Amygdala (tissue), 56 donors: Measurements from ENCODE around the gene PKD1L1.
"Not testable (repeated sequence)": the region's sequence is repeated elsewhere in the genome, so short reads cannot be mapped to it uniquely, and the experiment has no call there.

Experiments used
- DNase-seq, 56 donors: peaks; one replicate each; lab custom pipeline; 2025; lab: John Stamatoyannopoulos, UW

The PKD1L1 gene

DNA sequence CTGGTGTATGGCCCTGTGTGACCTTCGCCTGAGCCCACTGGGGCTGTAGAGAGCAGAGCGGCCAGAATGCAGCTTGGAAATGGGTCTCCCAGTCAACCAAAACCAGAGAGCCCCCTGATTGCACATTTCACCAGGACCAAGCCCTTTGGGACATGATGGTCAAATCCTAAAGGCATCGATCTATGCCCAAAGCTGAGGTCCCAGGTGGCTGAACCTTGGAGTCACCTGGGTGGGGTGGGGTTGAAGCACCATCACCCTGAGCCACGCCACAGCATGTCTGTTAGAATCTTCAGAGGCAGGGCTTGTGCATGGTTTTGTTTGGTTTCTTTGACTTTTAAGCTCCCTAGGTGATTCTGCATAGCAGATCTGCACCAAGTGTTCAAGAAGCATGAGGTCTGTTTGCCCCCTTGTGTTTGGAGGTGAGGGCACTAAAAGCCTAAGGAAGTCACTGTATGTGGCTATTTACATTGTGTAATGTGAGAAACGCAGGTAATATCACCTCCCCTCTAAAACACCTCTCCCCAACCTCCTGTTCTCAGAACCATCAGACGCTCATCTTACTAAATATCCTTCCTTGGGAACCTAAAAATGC is 9.6 kb downstream of the PKD1L1 start:
- DNase-seq: no peak

DNA sequence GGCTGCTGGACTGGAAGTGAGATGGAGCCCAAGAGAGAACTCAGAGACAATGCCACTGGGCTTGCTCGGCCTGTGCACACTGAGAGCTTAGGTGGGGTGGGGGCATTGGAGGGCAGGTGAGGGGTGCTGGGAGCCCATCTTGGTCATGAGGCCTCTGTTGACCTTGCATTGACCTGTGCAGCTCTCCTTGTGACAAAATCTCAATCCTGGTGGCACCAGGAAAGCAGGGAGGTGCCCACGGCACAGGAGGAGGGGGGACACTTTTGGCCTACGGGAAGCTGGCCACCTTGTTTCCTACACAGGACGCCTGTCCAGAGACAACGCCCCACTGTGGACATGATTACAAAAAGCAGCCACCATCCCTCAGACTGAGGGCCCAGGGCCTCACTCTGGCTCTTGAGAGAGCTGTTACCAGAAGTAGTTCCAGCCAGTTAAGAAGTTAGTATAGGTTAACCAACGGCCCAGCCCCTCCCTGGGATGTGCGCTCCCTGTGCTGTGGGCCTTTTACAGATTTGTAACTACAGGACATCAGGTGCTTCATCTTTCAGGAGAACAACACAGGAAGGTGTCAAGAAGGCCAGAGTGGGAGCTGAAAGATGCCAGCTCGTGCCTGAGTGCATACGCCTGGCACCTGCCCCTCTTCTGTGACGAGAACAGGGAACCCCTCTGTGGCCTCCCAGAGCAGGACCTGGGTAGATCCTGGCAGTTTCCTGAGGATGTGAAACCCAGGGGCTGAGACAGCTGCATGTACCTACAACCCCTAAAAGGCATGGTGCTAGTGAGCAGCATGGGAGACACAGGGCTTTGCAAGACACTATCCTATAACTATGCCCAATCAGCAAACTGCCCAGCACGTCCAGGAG is 10.3 kb downstream of the PKD1L1 start:
- no peak for DNase-seq

DNA sequence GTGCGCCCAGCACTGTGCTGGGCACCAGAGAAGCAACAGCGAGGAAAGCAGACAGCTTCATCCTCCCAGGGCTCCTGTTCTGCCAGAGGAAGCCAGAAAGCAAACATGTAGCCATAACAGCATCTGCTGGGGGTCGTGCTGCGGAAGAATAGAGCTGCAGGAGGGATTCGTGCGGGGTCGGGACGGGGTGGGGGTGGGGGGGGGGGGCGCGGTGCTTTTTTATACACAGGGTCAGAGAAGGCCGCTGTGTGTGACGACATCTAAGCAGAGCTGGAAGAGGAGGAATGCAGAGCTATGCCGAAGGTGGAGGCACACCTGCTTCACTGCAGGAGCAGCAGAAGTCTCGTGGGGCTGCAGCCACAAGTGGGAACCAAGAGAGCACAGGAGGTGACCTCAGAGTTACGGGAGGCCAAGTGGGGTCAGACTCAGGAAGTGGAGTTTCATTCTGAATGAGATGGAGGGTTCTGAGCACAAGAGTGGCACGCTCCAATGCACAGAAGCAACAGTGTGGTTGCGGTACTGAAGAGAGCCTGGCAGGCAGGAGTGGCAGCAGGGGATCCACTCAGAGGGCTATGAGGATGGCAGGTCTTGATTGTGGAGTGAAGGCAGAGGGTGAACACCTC is 11.1 kb downstream of the PKD1L1 start:
- no peak for DNase-seq

DNA sequence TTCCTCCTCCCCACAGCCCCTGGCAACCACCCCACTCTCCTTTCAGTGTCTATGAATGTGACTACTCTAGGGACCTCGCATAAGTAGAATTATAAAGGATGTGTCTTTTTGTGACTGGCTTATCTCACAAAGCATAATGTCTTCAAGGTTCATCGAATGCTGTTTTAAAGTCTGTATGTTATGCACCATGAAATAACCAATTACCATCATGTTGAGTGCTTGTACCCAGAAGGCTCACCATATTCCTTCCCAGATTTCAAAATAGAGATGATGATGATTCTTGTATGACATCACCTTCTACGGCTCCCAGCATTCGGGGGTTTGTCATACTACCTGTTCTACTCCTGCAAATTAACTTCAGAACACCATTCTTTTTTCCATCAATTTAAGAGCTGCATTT is 11.9 kb downstream of the PKD1L1 start:
- no peak for DNase-seq

DNA sequence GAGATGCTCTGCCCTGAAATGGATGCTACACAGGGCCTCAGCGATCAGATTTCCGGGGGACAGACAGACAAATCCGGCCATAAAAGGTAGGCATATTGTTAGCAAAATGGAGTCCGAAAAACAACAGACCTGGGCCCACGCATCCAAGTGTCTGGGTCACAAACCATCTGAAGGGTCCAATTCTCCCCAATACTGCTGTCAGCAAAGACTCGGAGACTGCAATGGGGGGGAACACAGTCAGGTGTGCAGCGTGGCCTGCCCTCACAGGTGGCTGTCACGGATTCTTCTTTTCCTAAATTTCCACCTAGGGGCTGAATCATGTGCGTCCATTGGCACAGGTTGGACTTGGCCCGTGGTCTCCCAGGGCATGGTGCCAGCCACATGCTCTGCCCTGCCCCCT is 12.9 kb downstream of the PKD1L1 start:
- DNase-seq: no peak

DNA sequence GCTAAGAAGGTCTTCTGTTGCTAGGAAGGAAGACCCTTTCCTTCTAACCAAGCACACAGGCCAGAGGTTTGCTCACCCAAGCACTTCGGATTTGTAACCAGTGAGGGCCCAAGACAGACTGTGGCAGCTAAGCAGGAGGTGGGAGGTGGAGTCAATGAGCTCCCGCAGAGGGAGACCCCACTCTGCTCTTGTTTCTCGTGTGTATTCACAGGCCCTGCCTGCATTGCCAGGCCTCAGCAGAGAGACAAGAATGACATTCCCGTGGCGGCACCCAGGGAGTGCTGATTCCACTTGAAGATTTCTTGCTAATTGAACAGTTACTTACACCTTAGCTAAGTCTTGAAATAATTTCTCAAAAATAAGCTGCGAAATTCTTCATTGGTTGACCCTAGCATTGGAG is 13.4 kb downstream of the PKD1L1 start:
- DNase-seq: no peak

DNA sequence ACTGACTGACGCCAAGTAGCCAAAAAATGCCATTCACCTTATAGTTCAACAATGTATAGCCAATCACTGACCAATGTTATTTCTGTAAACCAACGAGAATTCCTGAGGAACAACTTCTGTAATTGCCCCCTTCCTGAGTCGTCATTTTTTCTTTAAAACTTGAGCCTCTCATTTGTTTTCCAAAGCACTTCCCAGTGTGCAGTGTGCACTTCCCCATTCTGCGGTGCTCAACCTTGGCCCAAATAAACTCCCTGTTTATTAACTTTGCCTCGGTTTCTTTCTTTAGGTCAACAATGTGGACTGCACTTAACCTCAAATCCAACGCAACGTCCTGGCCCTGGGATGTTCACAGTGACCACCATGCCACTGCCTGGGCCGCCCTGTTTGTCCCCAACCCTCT is 15.1 kb downstream of the PKD1L1 start:
- DNase-seq: no peak

DNA sequence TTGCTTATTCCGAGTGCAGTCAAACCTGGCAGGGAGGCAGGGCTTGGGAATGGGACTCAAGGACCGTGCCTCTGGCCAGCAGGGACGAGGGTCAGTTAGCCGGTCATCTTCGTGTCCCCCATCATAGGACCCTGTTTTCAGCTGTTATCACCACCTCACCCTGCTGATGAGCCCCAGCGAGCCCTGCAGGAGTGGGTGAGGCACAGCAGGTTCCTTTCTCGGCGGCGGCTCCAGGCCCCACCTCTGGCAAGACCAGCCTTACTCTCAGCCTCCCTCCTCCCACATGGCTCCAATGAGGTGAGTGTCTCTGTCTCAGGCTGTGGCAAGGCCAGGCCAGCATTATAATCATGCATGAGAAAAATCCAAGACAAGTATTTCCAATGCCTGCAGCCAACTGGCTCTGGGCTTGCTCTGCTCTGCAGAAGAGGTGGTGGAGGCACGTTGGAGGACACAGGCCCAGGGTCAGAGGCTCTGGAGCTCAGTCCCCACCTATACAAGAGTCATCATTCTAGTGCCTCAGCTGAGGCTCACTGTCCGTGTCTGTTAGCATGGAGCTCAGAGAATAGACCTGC is 15.7 kb downstream of the PKD1L1 start:
- DNase-seq: no peak

DNA sequence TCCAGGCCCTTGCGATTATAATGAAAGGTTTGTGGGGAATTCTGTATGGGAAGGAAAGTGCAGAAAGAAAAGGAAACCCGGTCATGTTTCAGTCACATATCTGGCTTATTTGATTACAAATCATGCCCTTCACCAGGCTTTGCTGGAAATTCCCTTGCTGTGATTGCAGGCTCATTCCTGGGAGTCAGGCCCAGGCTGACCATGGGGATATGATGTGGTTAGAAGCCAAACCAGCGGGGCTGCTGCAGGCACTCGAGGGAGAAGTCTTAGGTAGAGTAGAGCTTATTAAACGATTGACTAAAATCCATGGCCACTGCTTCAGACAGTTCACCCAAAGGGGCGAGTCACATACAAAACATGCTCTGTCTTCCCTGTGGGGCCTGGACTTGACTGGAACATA is 16.2 kb downstream of the PKD1L1 start:
- DNase-seq: no peak

DNA sequence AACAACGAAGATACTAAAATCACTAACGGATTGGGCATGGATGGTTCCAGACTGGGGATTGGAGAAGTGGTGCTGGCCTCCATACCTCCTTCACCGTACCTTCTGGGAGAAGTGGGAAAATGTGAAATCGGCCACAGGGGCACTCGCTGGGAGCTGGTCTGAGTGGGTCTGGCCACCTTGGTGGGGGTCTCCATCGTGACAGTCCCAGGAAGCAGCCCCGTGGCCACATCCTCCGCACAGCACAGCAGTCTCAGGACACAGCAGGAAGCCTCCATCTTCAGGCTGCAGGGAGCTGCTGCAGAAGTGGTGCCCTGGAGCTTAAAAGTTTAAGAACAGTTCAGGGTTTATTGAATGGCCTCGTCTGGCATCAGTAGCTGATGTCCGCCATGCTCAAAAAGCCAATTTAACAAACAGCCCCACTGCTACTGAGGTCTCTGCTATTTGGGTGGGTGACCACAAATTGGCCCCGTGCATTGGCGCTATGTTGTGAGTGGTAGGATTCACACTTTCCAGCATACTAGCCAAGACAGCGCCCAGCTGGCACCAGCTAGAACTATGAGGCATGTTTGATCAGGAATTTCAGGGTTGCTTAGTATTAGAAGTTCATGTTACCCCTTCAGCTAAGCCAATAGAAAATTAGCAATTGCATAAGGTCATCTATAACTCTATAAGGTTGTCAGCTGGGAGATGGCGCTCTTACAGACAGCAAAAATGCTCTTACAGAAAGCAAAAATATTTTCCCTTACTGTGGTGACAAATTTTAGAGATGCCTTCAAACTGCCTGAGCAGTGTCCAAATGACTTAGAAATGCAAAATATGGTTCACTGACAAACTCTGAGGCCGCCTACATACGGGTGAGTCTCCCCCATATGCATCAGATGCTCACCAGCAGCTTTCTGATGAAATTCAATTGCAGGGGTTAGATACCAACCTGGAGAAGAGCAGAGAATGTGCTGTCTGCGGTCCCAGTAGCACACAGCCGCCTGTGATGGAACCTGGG is 17.0 kb downstream of the PKD1L1 start:
- DNase-seq: no peak

DNA sequence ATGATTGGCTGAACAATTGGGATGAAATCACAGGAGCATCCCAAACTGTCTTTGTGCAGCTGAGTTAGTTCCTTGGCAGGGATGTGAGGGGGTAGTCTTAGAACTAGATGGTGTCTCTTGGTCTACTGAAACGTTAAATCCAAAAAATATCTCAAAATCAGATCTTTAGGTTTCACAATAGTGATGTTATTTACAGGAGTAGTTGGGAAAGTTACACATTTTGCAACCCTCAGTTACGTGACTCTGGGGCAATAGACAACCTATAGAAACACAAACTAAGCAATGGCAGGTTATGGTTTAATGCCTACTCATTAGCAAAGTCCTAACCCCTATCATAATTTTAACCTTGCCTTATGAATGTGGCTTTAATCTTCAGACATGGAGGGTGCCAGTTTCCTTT is 24.0 kb downstream of the PKD1L1 start:
- DNase-seq: no peak

DNA sequence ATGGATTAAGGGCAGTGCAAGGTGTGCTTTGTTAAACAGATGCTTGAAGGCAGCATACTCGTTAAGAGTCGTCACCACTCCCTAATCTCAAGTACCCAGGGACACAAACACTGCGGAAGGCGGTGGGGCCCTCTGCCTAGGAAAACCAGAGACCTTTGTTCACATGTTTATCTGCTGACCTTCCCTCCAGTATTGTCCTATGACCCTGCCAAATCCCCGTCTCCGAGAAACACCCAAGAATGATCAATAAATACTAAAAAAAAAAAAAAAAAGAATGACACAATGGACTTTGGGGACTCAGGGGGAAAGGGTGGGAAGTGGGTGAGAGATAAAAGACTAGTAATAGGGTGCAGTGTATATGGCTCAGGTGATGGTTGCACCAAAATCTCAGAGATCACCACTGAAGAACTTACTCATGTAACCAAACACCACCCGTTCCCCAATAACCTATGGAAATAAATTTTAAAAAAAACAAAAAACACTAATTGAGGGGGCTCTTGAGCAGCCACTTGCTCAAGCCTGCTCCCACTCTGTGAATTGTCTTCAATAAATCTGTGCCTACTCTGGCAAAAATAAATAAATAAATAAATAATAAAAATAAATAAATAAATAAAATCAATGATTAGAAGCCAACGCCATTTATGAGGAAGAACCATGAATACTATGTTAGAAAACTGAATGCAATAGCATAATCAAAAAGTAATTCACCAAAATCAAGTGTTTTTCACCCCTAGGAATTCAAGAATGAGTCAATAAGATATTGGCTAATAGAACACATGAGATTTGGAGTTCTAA is 25.0 kb downstream of the PKD1L1 start:
- DNase-seq: not testable (repeated sequence)

DNA sequence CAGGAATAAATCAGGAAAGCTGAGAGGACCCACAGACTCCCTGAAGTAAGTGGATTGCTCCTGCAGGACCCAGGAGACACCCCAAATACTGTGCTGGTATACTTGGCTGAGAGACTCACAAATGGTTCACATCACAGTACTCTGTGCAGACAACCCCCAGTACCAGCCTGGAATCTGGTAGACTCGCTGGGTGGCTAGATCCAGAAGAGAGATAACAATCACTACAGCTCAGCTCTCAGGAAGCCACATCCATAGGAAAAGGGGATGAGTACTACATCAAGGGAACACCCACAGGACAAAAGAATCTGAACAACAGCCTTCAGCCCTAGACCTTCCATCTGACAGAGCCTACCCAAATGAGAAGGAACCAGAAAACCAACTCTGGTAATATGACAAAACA is 31.8 kb downstream of the PKD1L1 start:
- not testable (repeated sequence) for DNase-seq

DNA sequence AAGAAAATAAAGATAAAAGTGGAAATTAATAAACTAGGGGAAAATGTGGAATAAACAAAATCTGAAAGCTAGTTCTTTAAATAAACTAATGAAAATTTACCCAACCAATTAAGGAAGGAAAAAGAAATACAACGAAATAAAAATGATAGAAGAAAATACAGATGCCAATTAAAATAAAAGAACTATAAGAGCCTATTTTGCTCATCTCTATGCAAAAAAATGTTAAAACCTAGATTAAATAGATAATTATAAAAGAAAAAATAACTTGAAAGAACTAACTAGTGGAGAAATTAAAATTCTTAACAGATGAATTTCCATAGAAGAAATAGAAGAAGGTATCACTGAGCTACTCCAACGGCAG is 32.7 kb downstream of the PKD1L1 start:
- no peak for DNase-seq

DNA sequence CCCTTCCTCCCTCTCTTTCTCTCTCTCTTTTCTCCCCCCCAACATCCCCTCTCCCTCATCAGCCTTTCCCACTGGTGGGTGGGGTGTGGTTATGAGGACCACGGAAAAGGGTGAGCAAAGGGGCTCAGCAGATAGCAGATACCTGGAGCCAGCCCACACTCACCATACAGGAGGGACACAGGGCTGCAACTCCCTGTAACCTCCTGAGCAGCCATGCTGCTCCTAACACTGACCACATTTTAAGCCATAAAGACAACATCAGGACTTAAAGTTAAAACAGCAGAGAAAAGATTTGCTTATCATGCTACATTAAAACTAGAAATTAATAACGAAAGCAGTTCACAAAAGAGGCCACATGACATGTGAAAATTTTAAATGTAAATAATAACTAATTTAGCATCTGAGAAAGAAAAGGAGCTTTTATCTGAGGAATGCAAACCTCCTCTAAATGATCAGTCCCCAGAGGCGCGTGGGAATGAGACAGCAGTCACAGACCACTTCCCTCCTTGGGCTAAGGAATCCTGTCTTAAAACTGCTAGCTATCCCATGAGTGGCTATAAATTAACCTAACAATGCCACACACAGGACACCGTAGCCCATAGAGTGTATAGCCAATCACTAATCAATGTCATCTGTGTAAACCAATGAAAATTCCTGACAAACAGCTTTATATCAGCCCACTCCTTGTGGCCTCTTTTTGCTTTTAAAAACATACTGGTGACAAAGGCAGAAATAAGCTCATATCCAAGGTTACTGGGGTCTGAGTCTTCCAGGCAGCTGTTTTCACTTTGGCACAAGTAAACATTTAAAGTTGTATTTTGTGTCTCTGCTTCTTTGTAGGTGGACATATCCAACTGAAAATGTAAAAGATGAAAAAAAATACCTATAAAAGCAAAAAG is 33.3 kb downstream of the PKD1L1 start:
- no peak for DNase-seq

DNA sequence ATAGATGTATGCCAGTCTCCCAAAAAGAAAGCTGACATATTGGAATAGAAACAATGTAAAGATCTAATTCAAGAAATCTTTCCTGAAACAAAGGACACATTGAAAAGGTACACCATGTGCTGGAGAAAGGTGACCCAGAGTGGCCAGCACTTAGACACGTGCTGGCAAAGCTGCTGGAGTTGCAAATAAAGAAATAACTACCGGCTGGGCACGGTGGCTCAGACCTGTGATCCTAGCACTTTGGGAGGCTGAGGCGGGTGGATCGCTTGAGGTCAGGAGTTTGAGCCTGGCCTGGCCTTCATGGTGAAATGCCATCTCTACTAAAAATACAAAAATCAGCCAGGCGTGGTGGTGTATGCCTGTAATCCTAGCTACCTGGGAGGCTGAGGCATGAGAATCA is 35.9 kb downstream of the PKD1L1 start:
- no peak for DNase-seq

DNA sequence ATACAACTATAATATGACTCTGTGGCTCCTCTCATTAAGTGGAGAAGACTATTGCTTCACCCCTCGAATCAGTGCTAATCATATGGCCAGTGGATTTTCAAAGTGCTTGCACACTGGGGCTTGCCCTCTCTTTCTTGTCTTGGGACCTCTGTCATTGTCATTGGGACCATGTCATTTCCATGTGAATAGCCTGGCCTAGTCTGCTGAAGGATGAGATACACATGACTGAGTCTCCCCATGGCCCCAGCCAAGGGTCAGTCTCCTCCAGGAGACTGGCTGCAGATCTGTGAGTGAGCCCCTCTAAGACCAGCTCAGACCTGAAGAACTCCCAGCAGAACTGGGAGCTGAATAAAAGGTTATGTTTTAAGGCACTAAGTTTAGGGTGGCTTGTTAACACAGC is 39.5 kb downstream of the PKD1L1 start:
- DNase-seq: no peak

DNA sequence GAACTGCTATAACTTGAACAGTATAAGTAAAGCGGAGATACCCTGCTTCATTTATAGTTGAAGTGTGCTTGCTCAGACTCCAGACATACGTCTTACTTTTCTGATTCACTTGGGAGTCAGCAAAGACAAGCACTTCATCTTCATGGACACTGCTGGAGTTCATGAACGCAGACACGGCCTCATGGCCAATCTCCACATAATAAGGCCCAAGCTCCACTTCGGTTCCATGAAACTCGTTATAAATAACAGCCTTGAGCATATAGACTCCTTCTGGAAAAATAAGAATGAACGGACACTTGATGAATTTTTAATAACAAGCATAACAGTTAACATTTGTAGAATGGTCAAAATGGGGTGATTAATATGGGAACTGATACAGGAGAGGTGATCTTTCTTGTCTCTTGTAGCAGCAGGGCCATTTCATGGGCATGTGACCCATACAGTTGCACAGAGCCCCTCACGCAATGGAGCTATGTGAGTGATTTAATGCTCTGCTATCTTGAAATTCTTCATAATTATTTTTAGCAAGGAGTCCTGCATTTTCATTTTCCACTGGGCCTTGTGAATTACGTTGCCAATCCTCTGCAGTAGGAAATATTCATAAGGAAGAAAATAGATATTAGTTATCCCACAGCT is 40.2 kb downstream of the PKD1L1 start:
- no peak for DNase-seq
